ENCODE results near the gene ABR.

DNA sequence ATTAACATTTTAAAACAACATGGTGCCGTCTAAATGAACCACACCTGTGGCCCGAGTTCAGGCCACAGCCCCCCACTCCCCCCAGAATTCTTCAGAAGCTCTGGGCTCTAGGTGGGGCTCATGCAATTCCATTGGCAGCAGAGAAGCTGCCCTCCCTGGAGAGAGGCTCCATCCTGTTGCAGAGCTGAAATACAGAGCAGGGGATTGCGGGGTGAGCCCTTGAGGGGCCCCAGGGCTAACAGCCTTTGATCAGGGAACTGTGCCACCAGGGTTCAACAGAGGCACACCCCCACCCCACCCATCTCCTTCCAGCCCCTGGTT, 69.3 kb downstream of the ABR start:
- TF ChIP-seq, protein P1, sequence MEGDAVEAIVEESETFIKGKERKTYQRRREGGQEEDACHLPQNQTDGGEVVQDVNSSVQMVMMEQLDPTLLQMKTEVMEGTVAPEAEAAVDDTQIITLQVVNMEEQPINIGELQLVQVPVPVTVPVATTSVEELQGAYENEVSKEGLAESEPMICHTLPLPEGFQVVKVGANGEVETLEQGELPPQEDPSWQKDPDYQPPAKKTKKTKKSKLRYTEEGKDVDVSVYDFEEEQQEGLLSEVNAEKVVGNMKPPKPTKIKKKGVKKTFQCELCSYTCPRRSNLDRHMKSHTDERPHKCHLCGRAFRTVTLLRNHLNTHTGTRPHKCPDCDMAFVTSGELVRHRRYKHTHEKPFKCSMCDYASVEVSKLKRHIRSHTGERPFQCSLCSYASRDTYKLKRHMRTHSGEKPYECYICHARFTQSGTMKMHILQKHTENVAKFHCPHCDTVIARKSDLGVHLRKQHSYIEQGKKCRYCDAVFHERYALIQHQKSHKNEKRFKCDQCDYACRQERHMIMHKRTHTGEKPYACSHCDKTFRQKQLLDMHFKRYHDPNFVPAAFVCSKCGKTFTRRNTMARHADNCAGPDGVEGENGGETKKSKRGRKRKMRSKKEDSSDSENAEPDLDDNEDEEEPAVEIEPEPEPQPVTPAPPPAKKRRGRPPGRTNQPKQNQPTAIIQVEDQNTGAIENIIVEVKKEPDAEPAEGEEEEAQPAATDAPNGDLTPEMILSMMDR (IDR thresholded peaks at IDR 0.05) = no peak
- no peak for TF ChIP-seq EP300 (IDR thresholded peaks at IDR 0.05)
- TF ChIP-seq POLR2A (IDR thresholded peaks at IDR 0.05; ENCODE audit: low read length) = no peak; the same call in 1 of the 2 replicates
- no peak for TF ChIP-seq PHF8 (IDR thresholded peaks at IDR 0.05; ENCODE audit: borderline replicate concordance, low read depth)
- TF ChIP-seq, protein P2, sequence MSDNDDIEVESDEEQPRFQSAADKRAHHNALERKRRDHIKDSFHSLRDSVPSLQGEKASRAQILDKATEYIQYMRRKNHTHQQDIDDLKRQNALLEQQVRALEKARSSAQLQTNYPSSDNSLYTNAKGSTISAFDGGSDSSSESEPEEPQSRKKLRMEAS (IDR thresholded peaks at IDR 0.05) = no peak
- TF ChIP-seq TFCP2L1 (CRISPR knock-in tag; IDR thresholded peaks at IDR 0.05) = no peak
